HL-60 (cell line): ENCODE measurements around the gene SERPINE1.

Experiments
- DNase-seq, 2 experiments: peaks; one replicate each; pipeline ENCODE4 v3.0.0-alpha.2; 2010 to 2020; ENCODE audit warnings: low read depth in 1 of 2, low spot score in 1 of 2
- H3K27ac ChIP-seq: fragments of 250-450 bp; sonication (Bioruptor Pico); replicated peaks from 2 replicates; pipeline ENCODE4 v1.5.1; 2020; ENCODE audit warnings: mild to moderate bottlenecking, moderate library complexity
- H3K27me3 ChIP-seq: fragments of 250-450 bp; sonication (Bioruptor Pico); 2 replicates; pipeline ENCODE4 v1.5.1; 2021; ENCODE audit warnings: mild to moderate bottlenecking, moderate library complexity; ENCODE audit not compliant: insufficient read depth, poor library complexity, severe bottlenecking
- H3K4me3 ChIP-seq: replicated peaks from 2 replicates; pipeline ENCODE4 v1.5.1; 2011; ENCODE audit warnings: mild to moderate bottlenecking, control low read depth, low read length; ENCODE audit not compliant: insufficient read depth
- GABPA ChIP-seq: IDR thresholded peaks from 2 replicates; pipeline ENCODE4 v1.6.1; 2012; ENCODE audit warnings: low read depth
- POLR2AphosphoS5 ChIP-seq: IDR thresholded peaks from 2 replicates; pipeline ENCODE4 v1.6.1; 2012; ENCODE audit warnings: low read depth
- SPI1 ChIP-seq: IDR thresholded peaks from 2 replicates; pipeline ENCODE4 v1.6.1; 2012; ENCODE audit warnings: low read depth, mild to moderate bottlenecking, borderline replicate concordance
- TF ChIP-seq, protein P1 (sequence below): IDR thresholded peaks from one replicate; pipeline ENCODE4 v1.5.1; 2011; ENCODE audit warnings: low read length, control low read depth, inconsistent platforms; ENCODE audit not compliant: insufficient read depth
- TF ChIP-seq, protein P2 (sequence below): IDR thresholded peaks from 2 replicates; pipeline ENCODE4 v1.6.1; 2012; ENCODE audit warnings: low read depth; ENCODE audit not compliant: insufficient replicate concordance

SERPINE1 gene

DNA sequence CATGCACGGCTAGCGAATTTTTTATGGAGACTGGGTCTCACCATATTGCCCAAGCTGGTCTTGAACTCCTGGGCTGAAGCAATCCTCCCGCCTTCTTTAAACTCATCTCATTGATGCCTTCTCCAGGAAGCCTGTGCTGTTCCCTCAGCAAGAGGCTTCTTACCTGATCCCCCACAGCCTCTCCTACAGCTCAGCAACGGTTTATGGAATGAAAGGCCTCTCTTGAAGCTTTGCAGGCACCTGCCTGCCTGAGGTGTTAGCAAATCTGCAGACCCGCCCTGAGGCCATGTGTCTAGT lies 42.1 kb upstream of the SERPINE1 start:
- H3K27me3 ChIP-seq = no peaks in the 10 kb centered on the region
- peak overlapping the region; percentile 95 for H3K27ac ChIP-seq
- H3K4me3 ChIP-seq = peak overlapping the region; percentile 74
- DNase-seq = no peak
- TF ChIP-seq GABPA (no peak), POLR2AphosphoS5 (no peak), SPI1 (no peak)
- TF ChIP-seq, protein P1, sequence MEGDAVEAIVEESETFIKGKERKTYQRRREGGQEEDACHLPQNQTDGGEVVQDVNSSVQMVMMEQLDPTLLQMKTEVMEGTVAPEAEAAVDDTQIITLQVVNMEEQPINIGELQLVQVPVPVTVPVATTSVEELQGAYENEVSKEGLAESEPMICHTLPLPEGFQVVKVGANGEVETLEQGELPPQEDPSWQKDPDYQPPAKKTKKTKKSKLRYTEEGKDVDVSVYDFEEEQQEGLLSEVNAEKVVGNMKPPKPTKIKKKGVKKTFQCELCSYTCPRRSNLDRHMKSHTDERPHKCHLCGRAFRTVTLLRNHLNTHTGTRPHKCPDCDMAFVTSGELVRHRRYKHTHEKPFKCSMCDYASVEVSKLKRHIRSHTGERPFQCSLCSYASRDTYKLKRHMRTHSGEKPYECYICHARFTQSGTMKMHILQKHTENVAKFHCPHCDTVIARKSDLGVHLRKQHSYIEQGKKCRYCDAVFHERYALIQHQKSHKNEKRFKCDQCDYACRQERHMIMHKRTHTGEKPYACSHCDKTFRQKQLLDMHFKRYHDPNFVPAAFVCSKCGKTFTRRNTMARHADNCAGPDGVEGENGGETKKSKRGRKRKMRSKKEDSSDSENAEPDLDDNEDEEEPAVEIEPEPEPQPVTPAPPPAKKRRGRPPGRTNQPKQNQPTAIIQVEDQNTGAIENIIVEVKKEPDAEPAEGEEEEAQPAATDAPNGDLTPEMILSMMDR = no peak
- TF ChIP-seq, protein P2, sequence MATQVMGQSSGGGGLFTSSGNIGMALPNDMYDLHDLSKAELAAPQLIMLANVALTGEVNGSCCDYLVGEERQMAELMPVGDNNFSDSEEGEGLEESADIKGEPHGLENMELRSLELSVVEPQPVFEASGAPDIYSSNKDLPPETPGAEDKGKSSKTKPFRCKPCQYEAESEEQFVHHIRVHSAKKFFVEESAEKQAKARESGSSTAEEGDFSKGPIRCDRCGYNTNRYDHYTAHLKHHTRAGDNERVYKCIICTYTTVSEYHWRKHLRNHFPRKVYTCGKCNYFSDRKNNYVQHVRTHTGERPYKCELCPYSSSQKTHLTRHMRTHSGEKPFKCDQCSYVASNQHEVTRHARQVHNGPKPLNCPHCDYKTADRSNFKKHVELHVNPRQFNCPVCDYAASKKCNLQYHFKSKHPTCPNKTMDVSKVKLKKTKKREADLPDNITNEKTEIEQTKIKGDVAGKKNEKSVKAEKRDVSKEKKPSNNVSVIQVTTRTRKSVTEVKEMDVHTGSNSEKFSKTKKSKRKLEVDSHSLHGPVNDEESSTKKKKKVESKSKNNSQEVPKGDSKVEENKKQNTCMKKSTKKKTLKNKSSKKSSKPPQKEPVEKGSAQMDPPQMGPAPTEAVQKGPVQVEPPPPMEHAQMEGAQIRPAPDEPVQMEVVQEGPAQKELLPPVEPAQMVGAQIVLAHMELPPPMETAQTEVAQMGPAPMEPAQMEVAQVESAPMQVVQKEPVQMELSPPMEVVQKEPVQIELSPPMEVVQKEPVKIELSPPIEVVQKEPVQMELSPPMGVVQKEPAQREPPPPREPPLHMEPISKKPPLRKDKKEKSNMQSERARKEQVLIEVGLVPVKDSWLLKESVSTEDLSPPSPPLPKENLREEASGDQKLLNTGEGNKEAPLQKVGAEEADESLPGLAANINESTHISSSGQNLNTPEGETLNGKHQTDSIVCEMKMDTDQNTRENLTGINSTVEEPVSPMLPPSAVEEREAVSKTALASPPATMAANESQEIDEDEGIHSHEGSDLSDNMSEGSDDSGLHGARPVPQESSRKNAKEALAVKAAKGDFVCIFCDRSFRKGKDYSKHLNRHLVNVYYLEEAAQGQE = no peak

DNA sequence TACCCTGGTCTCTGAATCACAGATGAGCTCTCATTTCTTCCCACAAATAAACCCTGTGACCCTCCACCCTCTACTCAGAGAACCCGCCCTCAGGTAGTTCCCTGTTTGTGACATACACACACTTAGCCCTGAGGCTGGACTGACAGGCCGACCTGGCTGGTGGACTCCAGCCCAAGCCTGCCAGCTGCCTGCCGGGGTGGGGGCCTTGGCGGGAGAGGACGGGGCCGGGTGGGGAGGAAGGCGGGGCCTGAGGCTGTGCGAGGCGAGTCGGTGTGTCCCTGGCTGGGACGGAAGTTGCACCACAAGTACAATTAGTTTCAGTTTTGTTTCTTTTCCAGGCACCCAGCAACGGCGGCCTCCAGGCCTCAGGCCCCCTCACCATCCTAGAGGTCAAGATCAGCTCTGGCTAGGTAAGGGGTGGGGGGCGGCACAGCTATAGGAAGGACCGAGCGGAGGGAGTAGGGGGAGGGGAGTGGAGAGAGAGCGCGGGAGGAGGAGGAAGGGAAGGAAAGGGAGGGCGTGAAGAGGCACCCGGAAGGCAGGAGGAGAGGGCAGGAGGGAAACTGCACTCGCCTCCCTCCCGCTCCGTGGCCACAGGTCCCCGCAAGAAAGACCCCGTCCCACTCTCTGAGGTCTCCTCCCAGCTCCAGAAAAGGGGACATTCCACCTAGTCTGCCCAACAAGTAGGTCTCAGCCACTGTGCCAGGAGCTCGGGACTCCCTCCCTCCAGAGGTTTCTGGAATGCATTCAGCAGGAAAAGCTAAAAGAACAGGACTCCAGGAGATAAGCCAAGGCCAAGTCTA lies 41.5 kb upstream of the SERPINE1 start, which contains the start of gene TRIM56:
Gene TRIM56 (plus strand): TSS at position 320 of the 803 bp plus-strand sequence. CDS start 1,832 bp downstream, outside the sequence.
- TF ChIP-seq SPI1 (no peak), POLR2AphosphoS5 (peak; percentile 84), GABPA (0 out of 2 replicates have a peak, but pooled peaks have one; percentile 49)
- H3K4me3 ChIP-seq = peak within 1 kb of the TSS; percentile 74
- no peaks in the 10 kb centered on the region for H3K27me3 ChIP-seq
- DNase-seq = peak; percentile 85 to 91
- H3K27ac ChIP-seq = peak within 1 kb of the TSS; percentile 95

DNA sequence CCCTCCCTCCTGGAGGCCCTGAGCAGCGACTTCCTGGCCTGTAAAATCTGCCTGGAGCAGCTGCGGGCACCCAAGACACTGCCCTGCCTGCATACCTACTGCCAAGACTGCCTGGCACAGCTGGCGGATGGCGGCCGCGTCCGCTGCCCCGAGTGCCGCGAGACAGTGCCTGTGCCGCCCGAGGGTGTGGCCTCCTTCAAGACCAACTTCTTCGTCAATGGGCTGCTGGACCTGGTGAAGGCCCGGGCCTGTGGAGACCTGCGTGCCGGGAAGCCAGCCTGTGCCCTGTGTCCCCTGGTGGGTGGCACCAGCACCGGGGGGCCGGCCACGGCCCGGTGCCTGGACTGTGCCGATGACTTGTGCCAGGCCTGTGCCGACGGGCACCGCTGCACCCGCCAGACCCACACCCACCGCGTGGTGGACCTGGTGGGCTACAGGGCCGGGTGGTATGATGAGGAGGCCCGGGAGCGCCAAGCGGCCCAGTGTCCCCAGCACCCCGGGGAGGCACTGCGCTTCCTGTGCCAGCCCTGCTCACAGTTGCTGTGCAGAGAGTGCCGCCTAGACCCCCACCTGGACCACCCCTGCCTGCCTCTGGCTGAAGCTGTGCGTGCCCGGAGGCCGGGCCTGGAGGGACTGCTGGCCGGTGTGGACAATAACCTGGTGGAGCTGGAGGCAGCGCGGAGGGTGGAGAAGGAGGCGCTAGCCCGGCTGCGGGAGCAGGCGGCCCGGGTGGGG lies 39.4 kb upstream of the SERPINE1 start:
- TF ChIP-seq, protein P2 = no peak
- TF ChIP-seq GABPA (no peak), POLR2AphosphoS5 (no peak), SPI1 (no peak)
- TF ChIP-seq, protein P1 = no peak
- Histone ChIP-seq H3K4me3 (no peak overlapping the region), H3K27me3 (no peaks in the 10 kb centered on the region), H3K27ac (no peak overlapping the region)
- DNase-seq = no peak

DNA sequence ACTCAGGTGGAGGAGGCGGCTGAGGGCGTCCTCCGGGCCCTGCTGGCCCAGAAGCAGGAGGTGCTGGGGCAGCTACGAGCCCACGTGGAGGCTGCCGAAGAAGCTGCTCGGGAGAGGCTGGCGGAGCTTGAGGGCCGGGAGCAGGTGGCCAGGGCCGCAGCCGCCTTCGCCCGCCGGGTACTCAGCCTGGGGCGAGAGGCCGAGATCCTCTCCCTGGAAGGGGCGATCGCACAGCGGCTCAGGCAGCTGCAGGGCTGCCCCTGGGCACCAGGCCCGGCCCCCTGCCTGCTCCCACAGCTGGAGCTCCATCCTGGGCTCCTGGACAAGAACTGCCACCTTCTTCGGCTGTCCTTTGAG lies 38.9 kb upstream of the SERPINE1 start:
- Histone ChIP-seq H3K27ac (no peak overlapping the region), H3K4me3 (no peak overlapping the region), H3K27me3 (no peaks in the 10 kb centered on the region)
- TF ChIP-seq, protein P1 = no peak
- TF ChIP-seq GABPA = no peak
- no peak for TF ChIP-seq SPI1
- TF ChIP-seq POLR2AphosphoS5 = no peak
- TF ChIP-seq, protein P2 = no peak
- DNase-seq = no peak
